ENCODE results near the gene POMT1.

Gene POMT1

GRCh38 chr9:131552030-131552429, 49.3 kb downstream of the POMT1 start:
- DNase-seq (ENCODE audit: low read depth), result no peak
- no peak overlapping the region for H3K4me3 ChIP-seq (ENCODE audit: low read depth, low read length)
- in situ Hi-C loops (cut with HindIII; ENCODE audit: low sequenced_read_pairs), result no loop called here
- no peak for TF ChIP-seq CTCF (IDR thresholded peaks at IDR 0.05; ENCODE audit: low read depth, low read length, missing control alignments)

GRCh38 chr9:131554087-131554842, 51.5 kb downstream of the POMT1 start:
- no peak for DNase-seq (ENCODE audit: low read depth)
- no peak for TF ChIP-seq CTCF (IDR thresholded peaks at IDR 0.05; ENCODE audit: low read depth, low read length, missing control alignments)
- H3K4me3 ChIP-seq (ENCODE audit: low read depth, low read length), result no peak overlapping the region
- in situ Hi-C loops (cut with HindIII; ENCODE audit: low sequenced_read_pairs), result no loop called here

GRCh38 chr9:131554843-131555351, 52.2 kb downstream of the POMT1 start:
- no peak for DNase-seq (ENCODE audit: low read depth)
- no peak for TF ChIP-seq CTCF (IDR thresholded peaks at IDR 0.05; ENCODE audit: low read depth, low read length, missing control alignments)

GRCh38 chr9:131555841-131556673, 53.3 kb downstream of the POMT1 start:
- in situ Hi-C loops (cut with HindIII; ENCODE audit: low sequenced_read_pairs), result no loop called here
- DNase-seq (ENCODE audit: low read depth), result no peak
- TF ChIP-seq CTCF (IDR thresholded peaks at IDR 0.05; ENCODE audit: low read depth, low read length, missing control alignments), result no peak
- no peak overlapping the region for H3K4me3 ChIP-seq (ENCODE audit: low read depth, low read length)

More at GRCh38 chr9:131554843-131555351, 52.2 kb downstream of the POMT1 start:
- no peak overlapping the region for H3K4me3 ChIP-seq (ENCODE audit: low read depth, low read length)
- in situ Hi-C loops (cut with HindIII; ENCODE audit: low sequenced_read_pairs), result no loop called here

- no peak for TF ChIP-seq CTCF (IDR thresholded peaks at IDR 0.05; ENCODE audit: low read depth, low read length, missing control alignments)
- in situ Hi-C loops (cut with HindIII; ENCODE audit: low sequenced_read_pairs), result no loop called here
- DNase-seq (ENCODE audit: low read depth), result no peak
- no peak overlapping the region for H3K4me3 ChIP-seq (ENCODE audit: low read depth, low read length)
These were observed 55.3 kb downstream of the POMT1 start for GRCh38 chr9:131557855-131558548.

- no peak for DNase-seq (ENCODE audit: low read depth)
- H3K4me3 ChIP-seq (ENCODE audit: low read depth, low read length), result no peak overlapping the region
- in situ Hi-C loops (cut with HindIII; ENCODE audit: low sequenced_read_pairs), result no loop called here
- TF ChIP-seq CTCF (IDR thresholded peaks at IDR 0.05; ENCODE audit: low read depth, low read length, missing control alignments), result no peak
These were observed 56.8 kb downstream of the POMT1 start for GRCh38 chr9:131559421-131560000.
